Right lobe of liver (tissue), 4 donors: ENCODE results near the gene RBM19.

ENCODE experiments used
- POLR2A ChIP-seq: fragments of 450-650 bp; IDR thresholded peaks from one replicate; pipeline ENCODE4 v1.6.1; 2017; ENCODE audit warnings: antibody characterized with exemption, mild to moderate bottlenecking
- TF ChIP-seq, protein P1 (sequence below), 4 donors: fragments of 200-600 bp in 3 of 4; fragments of 450-650 bp in 1 of 4; IDR thresholded peaks; one replicate each; pipeline versions ENCODE4 v1.5.1 to v1.8.0; 2016 to 2022; ENCODE audit warnings: antibody characterized with exemption in 4 of 4, mild to moderate bottlenecking in 2 of 4
- donor health status: DM: no; HTN: no; CAD: no.
- donor health status: DM: no; HTN: no; CAD: no.
- donor health status: DM: no; HTN: yes; CAD: no.

DNA sequence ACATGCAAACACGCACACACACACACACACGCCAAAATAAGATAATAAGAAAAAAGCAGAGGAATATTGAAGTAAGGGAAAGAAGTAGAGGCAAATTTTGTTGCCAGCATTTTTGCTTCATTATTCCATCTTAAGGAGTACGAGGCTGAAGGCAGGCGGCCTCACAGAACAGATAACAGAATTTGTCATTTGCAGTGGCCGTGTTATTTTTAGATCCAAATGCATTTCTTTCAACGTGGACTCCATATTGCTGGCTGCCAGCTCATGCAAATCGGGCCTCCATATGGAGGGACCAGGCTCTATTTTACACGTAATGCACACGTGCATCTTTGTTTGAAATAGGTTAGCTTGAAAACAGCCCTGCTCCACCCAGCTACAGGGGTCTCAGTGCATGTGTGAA lies 172.9 kb downstream of the RBM19 start:
- TF ChIP-seq, protein P1, sequence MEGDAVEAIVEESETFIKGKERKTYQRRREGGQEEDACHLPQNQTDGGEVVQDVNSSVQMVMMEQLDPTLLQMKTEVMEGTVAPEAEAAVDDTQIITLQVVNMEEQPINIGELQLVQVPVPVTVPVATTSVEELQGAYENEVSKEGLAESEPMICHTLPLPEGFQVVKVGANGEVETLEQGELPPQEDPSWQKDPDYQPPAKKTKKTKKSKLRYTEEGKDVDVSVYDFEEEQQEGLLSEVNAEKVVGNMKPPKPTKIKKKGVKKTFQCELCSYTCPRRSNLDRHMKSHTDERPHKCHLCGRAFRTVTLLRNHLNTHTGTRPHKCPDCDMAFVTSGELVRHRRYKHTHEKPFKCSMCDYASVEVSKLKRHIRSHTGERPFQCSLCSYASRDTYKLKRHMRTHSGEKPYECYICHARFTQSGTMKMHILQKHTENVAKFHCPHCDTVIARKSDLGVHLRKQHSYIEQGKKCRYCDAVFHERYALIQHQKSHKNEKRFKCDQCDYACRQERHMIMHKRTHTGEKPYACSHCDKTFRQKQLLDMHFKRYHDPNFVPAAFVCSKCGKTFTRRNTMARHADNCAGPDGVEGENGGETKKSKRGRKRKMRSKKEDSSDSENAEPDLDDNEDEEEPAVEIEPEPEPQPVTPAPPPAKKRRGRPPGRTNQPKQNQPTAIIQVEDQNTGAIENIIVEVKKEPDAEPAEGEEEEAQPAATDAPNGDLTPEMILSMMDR (IDR thresholded peaks at IDR 0.05), result no peak
- no peak for TF ChIP-seq POLR2A
